Stimulated activated CD8-positive, alpha-beta memory T cell treated with anti-CD3 and anti-CD28 coated beads, Interleukin-7, amount 100 ng/mL, for 48 hours (primary cell): ENCODE measurements around the gene LCE1D.

ENCODE experiments used
- DNase-seq, 2 donors: peaks; one replicate each; pipeline ENCODE4 v3.0.0-alpha.2; 2020; ENCODE audit warnings: low read depth in 1 of 2; ENCODE audit errors: extremely low read depth in 1 of 2

Gene LCE1D

GRCh38 chr1:152796421-152796820, at the start of gene LCE1D:
Gene LCE1D, plus strand, starts transcription at chr1:152796721. Its CDS starts 1,074 bp downstream, at chr1:152797795.
- no peak for DNase-seq

GRCh38 chr1:152747831-152748230, 48.7 kb upstream of the LCE1D start:
- DNase-seq = no peak

- DNase-seq = no peak
These were observed 44.3 kb upstream of the LCE1D start for GRCh38 chr1:152752225-152752624.

- no peak for DNase-seq
These were observed 42.9 kb upstream of the LCE1D start for GRCh38 chr1:152753586-152753985.

- no peak for DNase-seq
These were observed 39.6 kb upstream of the LCE1D start for GRCh38 chr1:152756872-152757271.

GRCh38 chr1:152757747-152758146, 38.8 kb upstream of the LCE1D start, which contains the start of gene KPRP:
Gene KPRP, plus strand, starts transcription at chr1:152758025. Its CDS starts 1,564 bp downstream, at chr1:152759589.
- no peak for DNase-seq

- DNase-seq = no peak
These were observed 37.9 kb upstream of the LCE1D start for GRCh38 chr1:152758636-152759035.

- DNase-seq = no peak
These were observed 36.9 kb upstream of the LCE1D start for GRCh38 chr1:152759453-152760173.

GRCh38 chr1:152760551-152761190, 35.9 kb upstream of the LCE1D start:
- DNase-seq = no peak

- DNase-seq = no peak
These were observed 34.8 kb upstream of the LCE1D start for GRCh38 chr1:152761609-152762213.

- DNase-seq = no peak
These were observed 27.5 kb upstream of the LCE1D start for GRCh38 chr1:152768847-152769533.

- DNase-seq = no peak
These were observed 26.1 kb upstream of the LCE1D start for GRCh38 chr1:152770411-152770810.

GRCh38 chr1:152774875-152775274, 21.6 kb upstream of the LCE1D start, which contains the start of gene LCE1F:
Gene LCE1F, plus strand, starts transcription at chr1:152775140. Its CDS starts 1,232 bp downstream, at chr1:152776372.
- no peak for DNase-seq

- no peak for DNase-seq
These were observed 20.2 kb upstream of the LCE1D start for GRCh38 chr1:152776361-152776760.

GRCh38 chr1:152777510-152778137, 18.9 kb upstream of the LCE1D start:
- no peak for DNase-seq

GRCh38 chr1:152783095-152783494, 13.4 kb upstream of the LCE1D start:
- DNase-seq = no peak

GRCh38 chr1:152786077-152786476, 10.4 kb upstream of the LCE1D start, which contains the start of gene LCE1E:
Gene LCE1E, plus strand, starts transcription at chr1:152786257. Its CDS starts 1,043 bp downstream, at chr1:152787300.
- no peak for DNase-seq

- DNase-seq = no peak
These were observed 835 bp upstream of the LCE1D start for GRCh38 chr1:152795686-152796085.

- DNase-seq = no peak
These were observed 4.8 kb downstream of the LCE1D start for GRCh38 chr1:152801333-152801732.

- no peak for DNase-seq
These were observed 10.1 kb downstream of the LCE1D start, which contains the start of gene LCE1C for GRCh38 chr1:152806576-152806975. Gene LCE1C, minus strand, starts transcription at chr1:152806651. Its CDS starts 1,173 bp downstream, at chr1:152805478.

- no peak for DNase-seq
These were observed 14.5 kb downstream of the LCE1D start for GRCh38 chr1:152811050-152811449.
